Tibial nerve (tissue), 4 donors: ENCODE data around the gene LARP4B. TPM values are rescaled to one million over a fixed set of nuclear protein-coding genes. Genes with fewer than 3 reads are reported as not detected.

ENCODE experiments used
- DNase-seq, 2 donors: peaks; one replicate each; pipeline ENCODE4 v3.0.0-alpha.2; 2019; ENCODE audit warnings: low spot score in 2 of 2
- H3K27ac ChIP-seq, 4 donors: fragments of 200-600 bp; sonication (generic) in 3 of 4; one replicate each; pipeline ENCODE4 v1.5.1; 2017 to 2019; ENCODE audit warnings: mild to moderate bottlenecking in 1 of 4
- H3K27me3 ChIP-seq, 2 donors: fragments of 200-600 bp; sonication (generic) in 1 of 2; one replicate each; pipeline versions ENCODE4 v1.5.1 to v1.6.0; 2017 to 2019
- H3K36me3 ChIP-seq, 3 donors: fragments of 200-600 bp; sonication (generic); one replicate each; pipeline ENCODE4 v1.5.1; 2018 to 2019
- H3K4me1 ChIP-seq, 4 donors: fragments of 200-600 bp; sonication (generic) in 3 of 4; one replicate each; pipeline ENCODE4 v1.5.1; 2017 to 2019
- H3K4me3 ChIP-seq, 4 donors: fragments of 200-600 bp; sonication (generic) in 3 of 4; one replicate each; pipeline ENCODE4 v1.5.1; 2017 to 2019; ENCODE audit warnings: mild to moderate bottlenecking in 1 of 4, moderate library complexity in 1 of 4
- H3K9me3 ChIP-seq, 4 donors: fragments of 200-600 bp; sonication (generic) in 3 of 4; one replicate each; pipeline ENCODE4 v1.5.1; 2017 to 2019
- CTCF ChIP-seq, 5 experiments: fragments of 200-600 bp in 3 of 5; fragments of 450-650 bp in 2 of 5; sonication (generic) in 3 of 5; IDR thresholded peaks; one replicate each; pipeline ENCODE4 v1.5.1; 2016 to 2019; ENCODE audit warnings: antibody characterized with exemption in 5 of 5, mild to moderate bottlenecking in 3 of 5, moderate library complexity in 2 of 5
- EP300 ChIP-seq, 2 donors: sonication (generic); formaldehyde crosslinking; IDR thresholded peaks; one replicate each; pipeline ENCODE4 v1.6.1; 2017; ENCODE audit warnings: antibody characterized with exemption in 2 of 2, mild to moderate bottlenecking in 1 of 2
- POLR2A ChIP-seq, 2 donors: fragments of 450-650 bp; IDR thresholded peaks; one replicate each; pipeline ENCODE4 v1.6.1; 2017; ENCODE audit warnings: antibody characterized with exemption in 2 of 2, mild to moderate bottlenecking in 2 of 2, moderate library complexity in 2 of 2
- WGBS, 2 donors: methylation state at CpG; one replicate each; pipeline ENCODE4 v1.1.5; 2018; 5-methylcytosine and 5-hydroxymethylcytosine counted together
- total RNA-seq, 4 donors: library from RNA; depleted of rRNA; stranded (reverse); fragments of >200 nt; gene quantifications; one replicate each; pipeline ENCODE4 v1.1.0, GENCODE V29; 2016

Gene LARP4B
- total RNA-seq, 4 donors from 2014 or later: 50.2 to 64.7 (median 58.6) TPM

- DNase-seq: no peak
- 94% methylated on average over 12 of the region's 12 CpGs for WGBS, 2 donors
- H3K4me1 ChIP-seq: peaks cover 0 to 3% (median 0%) of the 10 kb centered on the region in 4 donors
- H3K9me3 ChIP-seq: no peaks in the 10 kb centered on the region
- no peak for TF ChIP-seq EP300 (IDR thresholded peaks at IDR 0.05)
- no peak for TF ChIP-seq CTCF (IDR thresholded peaks at IDR 0.05)
- TF ChIP-seq POLR2A (IDR thresholded peaks at IDR 0.05): no peak
- peaks cover 0 to 44% (median 2%) of the 10 kb centered on the region in 3 donors for H3K36me3 ChIP-seq
- H3K27me3 ChIP-seq: no peaks in the 10 kb centered on the region
- no peak overlapping the region for H3K4me3 ChIP-seq
- no peak overlapping the region for H3K27ac ChIP-seq
These were observed 59.5 kb downstream of the LARP4B start for GRCh38 chr10:871951-872403.

GRCh38 chr10:870564-871166 lies 60.8 kb downstream of the LARP4B start:
- Histone ChIP-seq H3K27me3 (no peaks in the 10 kb centered on the region), H3K4me3 (no peak overlapping the region), H3K27ac (no peak overlapping the region), H3K4me1 (no peaks in the 10 kb centered on the region), H3K36me3 (peaks cover 0 to 38% (median 2%) of the 10 kb centered on the region in 3 donors), H3K9me3 (no peaks in the 10 kb centered on the region)
- WGBS, 2 donors: 91% methylated on average over 7 of the region's 7 CpGs
- no peak for DNase-seq
- TF ChIP-seq CTCF (IDR thresholded peaks at IDR 0.05) (no peak), POLR2A (IDR thresholded peaks at IDR 0.05) (no peak), EP300 (IDR thresholded peaks at IDR 0.05) (no peak)

GRCh38 chr10:869171-869570 lies 62.3 kb downstream of the LARP4B start:
- DNase-seq: no peak
- 87 to 91% methylated on average over 3 of the region's 3 CpGs for WGBS, 2 donors
- Histone ChIP-seq H3K4me3 (no peak overlapping the region), H3K27ac (no peak overlapping the region), H3K9me3 (no peaks in the 10 kb centered on the region), H3K4me1 (no peaks in the 10 kb centered on the region), H3K36me3 (peaks cover 0 to 36% (median 2%) of the 10 kb centered on the region in 3 donors), H3K27me3 (no peaks in the 10 kb centered on the region)
- no peak for TF ChIP-seq EP300 (IDR thresholded peaks at IDR 0.05)

GRCh38 chr10:867807-868206 lies 63.7 kb downstream of the LARP4B start:
- Histone ChIP-seq H3K4me3 (no peak overlapping the region), H3K36me3 (peaks cover 0 to 43% (median 7%) of the 10 kb centered on the region in 3 donors), H3K27me3 (no peaks in the 10 kb centered on the region), H3K4me1 (no peaks in the 10 kb centered on the region), H3K27ac (no peak overlapping the region), H3K9me3 (no peaks in the 10 kb centered on the region)
- no peak for TF ChIP-seq EP300 (IDR thresholded peaks at IDR 0.05)
- no peak for TF ChIP-seq CTCF (IDR thresholded peaks at IDR 0.05)
- 78 to 79% methylated on average over 6 of the region's 6 CpGs for WGBS, 2 donors
- no peak for DNase-seq

GRCh38 chr10:866577-866941 lies 64.9 kb downstream of the LARP4B start:
- Histone ChIP-seq H3K4me1 (no peaks in the 10 kb centered on the region), H3K27ac (no peak overlapping the region), H3K36me3 (peaks cover 0 to 43% (median 7%) of the 10 kb centered on the region in 3 donors), H3K4me3 (no peak overlapping the region), H3K27me3 (no peaks in the 10 kb centered on the region), H3K9me3 (no peaks in the 10 kb centered on the region)
- TF ChIP-seq POLR2A (IDR thresholded peaks at IDR 0.05): no peak
- no peak for TF ChIP-seq CTCF (IDR thresholded peaks at IDR 0.05)
- no peak for TF ChIP-seq EP300 (IDR thresholded peaks at IDR 0.05)
- DNase-seq: no peak
- WGBS, 2 donors: 82 to 97% methylated on average over 4 of the region's 4 CpGs
